GM12872 (cell line): ENCODE results near the gene OPN1LW.

Experiments used
- CTCF ChIP-seq: IDR thresholded peaks from 3 replicates; pipeline ENCODE4 v1.5.1; 2011; ENCODE audit warnings: low read depth, mild to moderate bottlenecking, low read length, moderate library complexity; ENCODE audit not compliant: insufficient read depth

The OPN1LW gene

GRCh38 chrX:154121961-154122360, 22.1 kb upstream of the OPN1LW start:
- no peak for TF ChIP-seq CTCF

GRCh38 chrX:154123241-154124219, 20.5 kb upstream of the OPN1LW start:
- TF ChIP-seq CTCF = no peak

- no peak for TF ChIP-seq CTCF
Observed at GRCh38 chrX:154125391-154126040, 18.5 kb upstream of the OPN1LW start.

GRCh38 chrX:154126101-154126500, 17.9 kb upstream of the OPN1LW start:
- no peak for TF ChIP-seq CTCF

GRCh38 chrX:154131955-154132354, 12.1 kb upstream of the OPN1LW start:
- no peak for TF ChIP-seq CTCF

- no peak for TF ChIP-seq CTCF
Observed at GRCh38 chrX:154132366-154132765, 11.7 kb upstream of the OPN1LW start.

GRCh38 chrX:154135458-154136229, 8.4 kb upstream of the OPN1LW start:
- TF ChIP-seq CTCF = no peak
